Fibroblast of skin of back (primary cell): ENCODE measurements around the gene COL13A1.
A peak's percentile ranks its signal among the peaks of the same experiment; 100 is the strongest.

ENCODE experiments used
- DNase-seq: peaks from one replicate; pipeline ENCODE4 v3.0.0-alpha.2; 2013

COL13A1 gene

DNA sequence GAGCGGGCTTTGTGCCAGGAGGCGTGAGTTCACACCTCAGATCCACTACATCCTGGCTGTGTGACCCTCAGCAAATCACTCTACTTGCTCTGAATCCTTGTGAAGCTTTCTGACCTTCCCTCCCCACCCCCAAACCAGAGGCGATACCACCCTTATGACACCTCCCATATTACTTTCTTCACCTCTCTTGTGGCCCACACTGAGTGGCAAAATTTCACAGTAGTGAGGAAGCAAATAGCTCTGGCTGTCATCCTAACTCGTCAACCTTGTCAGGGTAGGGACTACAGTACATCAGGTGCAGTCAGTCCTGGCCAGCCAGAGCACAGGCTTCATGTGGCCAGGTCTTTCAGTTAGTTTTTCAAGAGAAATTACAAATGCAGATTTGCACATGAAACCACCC lies 19.1 kb downstream of the COL13A1 start:
- DNase-seq, result no peak

DNA sequence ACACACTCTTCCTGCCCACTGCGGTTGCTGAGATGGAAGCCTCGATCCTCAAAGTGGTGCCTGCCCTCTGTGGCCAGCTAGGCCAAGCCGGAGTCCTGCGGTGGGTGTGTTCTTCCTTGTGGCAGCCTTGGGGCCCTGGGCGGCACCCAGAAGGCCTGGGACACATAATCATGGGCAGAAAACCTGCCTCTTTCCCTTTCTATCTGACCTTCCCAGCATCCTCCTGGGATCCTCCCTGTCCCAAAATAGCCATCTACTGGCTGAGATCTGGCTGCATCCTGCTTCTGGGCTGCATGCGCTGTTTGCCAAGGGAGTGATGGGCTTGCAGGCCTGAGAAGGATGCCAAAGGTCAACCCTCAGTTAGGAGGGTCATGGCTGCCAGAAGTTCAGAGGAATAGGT lies 23.9 kb downstream of the COL13A1 start:
- no peak for DNase-seq

DNA sequence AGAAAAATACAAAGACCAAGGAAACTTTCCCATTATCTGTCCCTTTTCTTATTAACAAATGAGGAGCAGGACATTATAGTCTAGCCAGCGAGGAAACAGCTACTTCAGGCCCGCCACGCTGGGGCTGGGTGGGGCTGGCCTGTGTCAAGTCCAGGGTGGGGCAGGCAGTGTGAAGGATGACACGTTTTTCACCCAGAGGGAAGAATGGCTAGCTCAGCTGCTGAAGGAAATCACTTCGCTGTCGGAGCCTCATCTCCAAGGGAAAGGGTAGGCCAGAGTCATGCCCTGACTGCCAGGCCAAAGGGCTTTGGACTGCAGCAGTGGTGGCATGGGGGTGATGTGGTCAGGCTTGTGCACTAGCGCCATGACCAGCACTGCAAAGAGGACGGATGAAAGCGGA lies 24.4 kb downstream of the COL13A1 start:
- no peak for DNase-seq

DNA sequence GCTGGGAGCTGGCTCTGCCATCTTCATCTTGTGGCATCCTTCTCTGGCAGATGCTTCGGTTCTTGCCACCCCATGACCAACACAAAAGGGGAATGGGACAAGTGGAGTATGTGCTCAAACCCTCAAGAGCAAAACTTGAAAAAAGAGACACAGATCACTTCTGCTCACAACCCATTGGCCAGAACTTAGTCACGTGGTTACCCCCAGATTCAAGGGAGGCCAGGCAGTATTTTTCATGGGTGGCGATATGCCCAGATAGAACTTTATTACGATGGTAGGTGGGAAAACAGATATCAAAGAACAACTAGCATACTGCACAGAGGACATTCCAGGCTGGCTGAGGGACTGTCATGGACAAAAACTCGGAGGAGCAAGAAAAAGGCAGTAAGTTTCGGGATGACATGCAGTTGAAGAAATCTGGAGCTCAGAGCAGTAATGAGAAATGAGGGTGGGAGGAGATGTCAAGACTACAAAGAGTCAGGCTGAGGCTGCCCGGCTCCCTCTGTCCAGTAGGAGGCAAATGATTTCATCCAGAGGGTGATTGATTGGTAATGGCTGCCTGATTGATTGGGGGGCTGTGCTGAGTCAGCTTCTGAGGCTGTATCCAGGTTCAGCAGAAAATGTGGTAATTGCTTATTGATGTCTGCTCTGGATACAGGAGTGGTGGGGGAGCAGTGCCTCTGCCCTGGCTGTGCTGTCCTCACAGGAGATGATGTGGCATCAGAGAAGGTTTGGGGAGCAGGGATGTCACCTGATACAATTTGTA lies 25.3 kb downstream of the COL13A1 start:
- no peak for DNase-seq

DNA sequence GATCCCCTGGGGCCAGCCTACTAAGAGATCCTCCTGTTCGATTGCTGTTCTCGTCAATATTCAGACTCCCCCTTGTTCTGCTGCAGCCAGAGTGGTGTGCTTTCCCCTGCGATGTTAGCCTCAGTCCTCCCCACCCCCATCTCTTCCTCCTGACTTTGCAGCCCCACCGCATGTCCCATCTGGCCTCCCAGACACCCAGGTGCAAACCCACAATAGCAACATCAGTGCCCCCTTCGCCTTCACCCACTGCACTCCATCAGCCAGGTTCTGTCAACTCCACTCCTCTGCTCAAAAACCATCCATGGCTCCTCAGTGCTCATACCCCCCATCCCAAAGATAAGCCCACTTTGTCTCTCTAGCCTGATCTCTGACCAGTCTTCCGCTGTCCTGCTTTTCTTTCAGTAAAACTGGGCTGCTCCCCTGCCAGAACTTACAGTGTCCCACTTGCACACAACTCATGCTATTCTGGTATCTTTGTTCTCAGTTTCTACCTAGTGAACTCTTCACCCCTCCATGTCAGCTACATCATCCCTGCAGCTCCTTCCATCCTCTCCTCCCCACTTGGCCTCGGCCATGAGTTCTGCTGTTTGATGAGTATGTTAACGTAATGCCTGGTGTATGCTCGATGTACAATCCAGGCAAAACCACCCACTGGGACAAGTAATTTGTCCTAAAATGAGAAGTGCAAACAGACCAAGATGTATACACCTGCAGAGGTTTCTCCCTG lies 26.6 kb downstream of the COL13A1 start:
- DNase-seq, result no peak

DNA sequence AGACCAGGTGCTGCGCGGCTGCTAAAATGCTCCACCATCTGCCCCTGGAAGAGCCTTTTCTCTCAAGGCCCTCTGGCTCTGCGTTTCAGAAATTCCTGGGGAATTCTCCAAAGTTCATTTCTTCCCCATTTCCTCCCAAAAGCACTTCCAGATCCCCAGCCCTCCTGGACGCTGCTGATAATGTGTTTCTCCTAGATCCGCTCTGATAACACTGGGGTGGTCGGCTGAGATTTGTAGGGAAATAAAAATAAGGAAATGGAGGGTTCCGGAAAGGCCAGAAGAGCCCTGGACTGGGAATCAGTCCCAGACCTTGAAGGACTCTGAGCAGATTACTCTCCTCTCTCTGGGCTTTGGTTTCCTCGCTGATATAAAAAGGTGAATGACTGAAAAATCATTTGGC lies 28.1 kb downstream of the COL13A1 start:
- DNase-seq, result no peak

DNA sequence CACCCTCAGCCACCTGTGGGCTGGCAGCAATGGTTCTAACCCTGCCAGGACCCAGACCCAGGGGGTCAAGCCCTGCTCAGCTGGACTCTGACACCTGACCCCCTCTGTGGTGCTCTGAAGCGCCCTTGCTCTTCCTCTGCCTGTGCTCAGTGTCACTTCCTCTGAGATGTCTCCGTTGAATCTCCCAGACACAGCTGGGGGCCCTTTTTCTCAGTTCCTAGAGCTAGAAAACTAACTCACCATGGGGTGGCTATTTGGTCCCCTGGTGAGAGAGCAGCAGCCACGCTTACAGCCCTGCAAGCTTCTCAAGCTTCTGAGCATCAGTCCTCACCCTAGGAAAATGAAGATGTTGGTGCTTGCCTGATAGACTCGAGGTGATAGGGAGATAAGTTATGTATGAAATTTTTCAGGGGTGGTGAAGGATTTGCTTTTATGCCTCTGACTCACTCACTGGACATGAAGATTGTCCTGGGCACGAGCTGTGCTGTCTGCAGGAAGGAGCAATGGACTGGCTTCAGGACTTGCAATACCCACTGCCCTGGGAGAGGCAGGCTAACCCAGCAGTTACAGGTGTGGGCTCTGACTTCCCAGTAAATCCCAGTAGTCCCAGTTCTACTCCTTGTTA lies 29.6 kb downstream of the COL13A1 start:
- peak; percentile 48 for DNase-seq

DNA sequence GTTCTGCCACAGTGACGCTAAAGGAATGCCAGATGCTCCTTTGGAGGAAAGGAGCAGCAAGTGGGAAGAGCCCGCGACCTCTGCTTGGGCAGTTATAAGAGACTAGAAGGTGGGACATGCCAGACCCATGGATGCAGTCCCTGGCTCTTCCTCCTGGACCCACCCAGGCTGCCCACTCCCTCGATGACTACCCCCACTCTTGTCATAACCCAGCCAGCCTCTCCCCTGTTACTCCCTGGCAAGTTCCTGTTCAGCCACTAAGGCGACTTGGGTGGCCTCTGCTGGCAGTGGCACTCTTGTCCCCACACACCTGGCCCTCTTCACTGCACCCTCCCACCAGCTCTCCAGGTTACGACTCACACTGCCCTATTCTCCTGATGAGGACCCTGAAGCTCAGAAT lies 33.5 kb downstream of the COL13A1 start:
- no peak for DNase-seq

DNA sequence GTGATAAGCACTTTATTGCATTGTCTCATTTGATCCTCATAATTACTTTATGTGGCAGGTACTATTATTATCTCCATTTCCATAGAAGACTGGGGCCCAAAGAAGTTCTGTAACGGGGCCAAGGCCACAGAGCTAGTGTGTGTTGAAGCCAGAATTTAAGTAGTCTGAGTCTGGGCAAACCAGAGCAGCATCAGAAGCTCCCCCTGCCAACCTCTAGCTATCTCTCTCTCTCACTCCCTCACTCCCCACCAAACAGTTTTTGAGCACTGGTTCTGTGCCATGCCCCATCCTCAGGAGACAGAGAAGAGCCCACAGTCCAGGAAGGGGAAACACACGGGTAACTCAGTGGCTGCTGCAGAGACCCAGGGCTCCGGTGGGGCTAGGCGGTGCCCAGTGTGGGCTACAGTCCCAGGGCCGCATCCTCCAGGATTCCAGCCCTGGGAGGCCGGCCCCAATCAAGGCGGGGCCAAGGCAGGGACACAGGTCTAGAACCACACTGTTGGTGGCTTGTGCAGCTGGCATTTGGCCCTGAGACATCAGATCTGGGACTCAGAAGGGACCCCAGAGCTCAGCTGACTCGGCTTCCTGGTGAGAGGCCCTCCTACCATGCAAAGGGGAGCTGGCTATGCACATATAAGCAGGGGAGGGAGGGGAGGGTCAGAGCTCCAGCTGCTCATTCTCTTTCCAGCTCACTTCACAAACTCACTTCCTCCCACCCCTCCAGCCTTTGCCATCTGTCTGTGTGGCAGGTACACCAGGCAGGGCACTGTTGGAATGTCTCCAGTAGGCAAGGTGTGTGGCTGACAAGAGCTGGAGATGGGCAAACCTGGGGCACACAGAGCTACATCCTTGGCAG lies 34.4 kb downstream of the COL13A1 start:
- no peak for DNase-seq

DNA sequence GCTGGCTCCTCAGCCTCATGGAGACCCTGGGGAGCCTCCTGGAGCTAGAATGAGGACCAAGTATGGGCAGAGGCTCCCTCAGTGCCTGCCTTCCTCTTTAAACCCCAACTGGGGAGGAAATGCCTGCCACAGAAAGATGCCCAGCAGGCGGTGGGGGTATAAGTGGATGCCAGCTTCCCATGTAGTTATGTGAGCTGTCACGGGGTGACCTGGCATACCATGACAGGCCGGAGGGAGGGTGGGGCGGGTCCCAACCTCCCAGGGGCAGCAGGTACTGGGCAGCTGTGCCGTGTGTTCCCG lies 35.0 kb downstream of the COL13A1 start:
- no peak for DNase-seq

DNA sequence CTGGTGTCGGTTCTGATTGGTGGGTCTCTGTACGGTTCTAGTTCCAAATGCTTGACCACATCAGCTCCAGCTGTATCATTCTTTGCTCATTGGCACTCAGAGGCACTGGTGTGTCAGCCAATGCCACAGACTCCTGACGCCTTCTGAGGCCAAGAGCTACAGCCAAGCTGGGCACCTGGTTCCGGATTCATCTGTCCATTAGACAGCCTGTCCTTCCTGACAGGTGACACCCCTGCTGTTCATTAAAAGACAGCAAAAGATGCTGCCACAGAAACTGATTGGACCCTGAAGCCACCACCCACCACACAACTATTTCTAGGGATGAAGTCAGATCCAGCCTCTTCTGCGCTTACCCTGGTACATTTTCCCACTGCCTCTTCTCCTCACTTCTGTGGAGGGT lies 35.6 kb downstream of the COL13A1 start:
- DNase-seq, result no peak

DNA sequence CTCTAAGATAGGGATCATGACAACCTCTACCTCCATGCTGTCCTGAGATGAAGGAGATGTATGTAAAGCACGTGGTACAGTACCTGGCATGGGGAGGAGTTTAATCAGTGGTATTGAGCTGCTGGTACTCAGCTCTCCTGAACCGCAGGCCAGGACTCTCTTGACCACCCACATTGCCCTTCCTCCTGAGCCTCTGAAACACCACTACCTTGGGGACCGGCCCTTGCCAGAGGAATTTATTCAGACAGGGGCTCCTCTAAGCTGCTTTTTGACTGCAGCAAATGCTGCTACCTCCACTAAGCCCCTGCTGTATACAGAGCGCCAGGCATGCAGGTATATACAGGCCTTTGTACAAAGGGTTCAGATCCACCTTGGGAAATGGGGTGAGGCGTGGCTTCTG lies 36.7 kb downstream of the COL13A1 start:
- no peak for DNase-seq

DNA sequence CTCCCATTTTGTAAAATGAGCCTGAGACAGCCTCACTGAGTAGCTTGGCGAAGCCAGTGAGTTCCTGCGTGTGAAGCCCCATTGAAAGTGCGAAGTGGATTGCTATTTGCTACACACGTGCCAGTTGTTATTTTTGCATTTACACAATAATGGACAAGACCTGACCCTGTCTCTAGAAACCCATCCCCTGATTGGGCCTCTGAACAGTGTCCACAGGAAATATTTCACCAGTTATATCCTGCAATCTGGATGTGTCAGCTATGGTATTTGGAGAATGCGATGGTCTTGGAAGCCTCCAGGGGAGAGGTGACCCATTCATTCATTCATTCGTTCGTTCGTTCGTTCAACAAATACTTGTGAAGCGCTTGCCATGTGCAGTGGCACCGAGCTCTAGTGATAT lies 37.1 kb downstream of the COL13A1 start:
- peak; percentile 73 for DNase-seq

DNA sequence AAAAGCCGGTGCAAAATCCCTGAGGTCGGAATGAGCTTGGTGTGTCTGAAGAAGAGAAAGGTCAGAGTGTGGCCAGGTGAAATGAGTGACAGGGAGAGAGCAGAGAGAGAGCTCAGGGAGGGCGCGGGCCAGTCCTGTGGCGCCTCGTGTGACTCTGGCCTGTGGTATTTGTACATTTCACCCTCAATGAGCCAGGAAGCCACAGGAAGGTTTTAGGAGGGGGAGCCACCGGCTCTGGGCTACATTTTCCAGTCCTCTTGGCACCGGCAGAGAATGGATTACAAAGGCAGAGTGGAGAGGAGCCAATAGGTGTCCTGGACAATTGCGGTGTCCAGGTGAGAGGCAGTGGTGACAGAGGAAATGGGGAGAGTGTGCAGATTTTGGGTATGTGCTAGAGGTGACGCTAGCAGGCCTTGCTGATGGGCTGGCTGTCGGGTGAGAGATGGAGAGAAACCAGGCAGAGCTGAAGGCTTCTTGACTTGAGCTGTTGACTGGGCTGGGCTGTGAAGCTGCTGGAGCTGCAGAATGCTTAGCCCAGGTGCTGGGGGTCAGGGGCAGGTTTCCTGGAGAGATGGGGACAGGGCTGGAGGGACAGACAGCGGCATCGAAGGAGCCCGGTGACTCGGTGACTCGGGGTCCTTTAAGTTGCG lies 38.1 kb downstream of the COL13A1 start:
- peak; percentile 74 for DNase-seq

DNA sequence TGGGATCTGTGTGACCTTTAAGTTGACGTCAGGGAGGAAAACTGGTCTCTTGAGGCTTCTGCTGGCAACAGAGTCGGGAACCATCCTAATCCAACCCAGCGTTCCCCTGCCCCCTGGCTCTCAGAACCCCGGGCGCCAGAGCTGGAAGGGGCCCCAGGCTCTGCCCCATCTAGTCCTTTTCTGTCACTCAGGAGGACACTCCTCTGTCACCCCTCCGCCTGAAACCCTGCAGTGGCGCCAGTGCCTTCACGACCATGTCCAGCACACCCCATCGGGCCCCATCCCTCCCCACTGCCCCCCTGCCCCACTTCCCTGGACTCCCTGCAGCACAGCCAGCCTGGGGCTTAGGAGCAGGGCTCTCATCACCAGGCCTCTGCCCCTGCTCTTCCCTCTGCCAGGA lies 39.1 kb downstream of the COL13A1 start:
- no peak for DNase-seq

DNA sequence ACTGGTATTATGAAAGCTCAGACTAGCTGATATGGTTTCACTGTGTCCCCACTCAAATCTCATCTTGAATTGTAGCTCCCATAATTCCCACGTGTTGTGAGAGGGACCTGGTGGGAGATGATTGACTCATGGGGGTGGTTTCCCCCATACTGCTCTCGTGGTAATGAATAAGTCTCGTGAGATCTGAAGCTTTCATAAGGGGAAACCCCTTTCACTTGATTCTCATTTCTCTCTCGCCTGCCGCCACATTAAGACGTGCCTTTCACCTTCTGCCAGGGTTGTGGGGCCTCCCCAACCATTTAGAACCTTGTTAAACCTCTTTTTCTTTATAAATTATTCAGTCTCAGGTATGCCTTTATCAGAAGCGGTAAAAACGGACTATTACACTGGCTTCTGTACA lies 40.3 kb downstream of the COL13A1 start:
- no peak for DNase-seq

DNA sequence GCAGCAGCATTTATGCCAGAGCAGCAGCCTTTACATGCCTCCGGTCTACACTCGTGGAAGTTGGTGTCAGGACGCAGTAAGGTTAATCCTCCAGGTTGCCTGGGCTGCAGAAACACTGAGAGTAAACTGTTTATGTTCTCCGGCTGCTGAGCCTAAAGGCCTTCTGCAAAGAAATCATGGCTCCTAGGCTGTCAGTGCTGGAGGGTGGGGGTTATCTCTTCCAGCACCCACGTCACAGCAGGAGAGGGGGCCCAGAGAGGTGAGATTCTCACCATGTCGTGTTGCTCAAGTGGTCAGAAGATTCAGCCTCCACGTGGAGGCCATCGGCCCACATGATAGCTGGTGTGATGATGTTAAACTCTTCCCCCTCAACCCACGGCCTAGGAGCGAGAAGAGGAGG lies 41.2 kb downstream of the COL13A1 start:
- no peak for DNase-seq

DNA sequence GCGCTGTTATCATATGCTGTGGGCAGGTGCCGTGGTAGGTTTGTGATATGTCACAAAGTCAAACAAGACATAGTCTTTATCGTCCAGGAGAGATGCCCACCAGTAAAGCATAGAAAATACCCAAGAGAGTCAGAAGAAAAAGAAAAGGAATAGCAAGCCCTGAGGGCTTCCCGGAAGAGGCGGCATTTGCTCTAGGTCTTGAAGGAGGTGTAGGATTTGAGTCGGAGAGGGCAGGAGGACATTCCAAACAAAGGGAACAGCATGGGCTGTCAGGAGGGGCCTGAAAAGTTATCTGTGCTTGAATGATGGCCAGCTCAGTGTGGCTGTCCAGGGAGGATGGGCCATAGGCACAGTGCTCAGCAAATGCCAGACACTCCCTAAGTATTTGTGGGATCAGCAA lies 42.2 kb downstream of the COL13A1 start:
- no peak for DNase-seq

DNA sequence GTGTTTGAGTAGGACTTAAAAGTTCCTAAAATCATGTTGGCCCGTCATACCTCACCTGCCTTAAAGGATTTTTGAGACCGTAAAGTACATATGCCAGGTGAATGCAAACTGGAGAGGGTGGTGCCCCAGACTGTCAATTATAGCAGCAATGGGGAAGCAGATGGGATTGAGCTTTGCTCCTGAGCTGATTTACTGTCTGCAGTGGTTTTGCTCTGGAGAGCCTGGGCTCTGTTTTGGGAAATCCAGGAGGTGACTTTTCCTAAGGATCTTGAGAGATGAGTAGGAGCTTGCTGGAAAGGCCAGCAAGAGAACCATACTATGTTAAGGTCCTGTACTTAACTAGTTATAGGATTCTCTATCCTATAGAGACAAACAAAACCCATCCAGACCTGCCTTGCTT lies 43.0 kb downstream of the COL13A1 start:
- no peak for DNase-seq

DNA sequence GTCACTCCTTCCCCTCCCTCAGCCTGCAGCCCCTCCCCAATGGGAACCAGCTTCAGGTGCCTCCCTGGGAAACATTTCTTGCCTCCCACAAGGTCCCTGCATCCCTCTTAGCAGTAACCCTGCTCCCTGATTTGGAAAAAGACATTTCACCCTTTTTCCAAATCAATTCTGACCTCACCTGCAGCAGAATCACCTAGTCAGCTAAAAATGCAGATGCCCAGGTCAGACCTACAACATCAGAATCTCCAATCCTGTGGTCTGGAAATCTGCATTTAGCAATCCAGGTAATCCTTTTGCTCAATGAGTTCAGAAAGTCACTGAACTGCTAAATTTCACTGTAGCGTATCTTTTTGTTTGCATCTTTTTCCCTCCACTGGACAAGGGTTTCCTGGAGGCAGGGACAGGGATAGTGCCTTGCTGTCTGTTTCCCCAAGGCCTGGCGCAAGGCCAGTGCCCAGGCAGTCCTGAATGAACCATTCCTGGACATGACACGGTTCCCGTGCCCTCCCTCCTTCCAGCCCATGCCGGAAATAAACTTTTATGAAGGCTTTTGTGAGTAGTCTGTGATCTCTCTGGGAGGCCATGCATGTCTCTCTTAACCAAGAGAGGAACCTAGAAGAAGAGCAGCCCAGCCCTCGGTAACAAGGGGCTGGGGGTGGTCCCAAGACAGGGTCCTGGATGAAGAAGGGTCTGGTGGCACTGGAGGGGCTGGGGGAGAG lies 44.0 kb downstream of the COL13A1 start:
- DNase-seq, result peak; percentile 74

DNA sequence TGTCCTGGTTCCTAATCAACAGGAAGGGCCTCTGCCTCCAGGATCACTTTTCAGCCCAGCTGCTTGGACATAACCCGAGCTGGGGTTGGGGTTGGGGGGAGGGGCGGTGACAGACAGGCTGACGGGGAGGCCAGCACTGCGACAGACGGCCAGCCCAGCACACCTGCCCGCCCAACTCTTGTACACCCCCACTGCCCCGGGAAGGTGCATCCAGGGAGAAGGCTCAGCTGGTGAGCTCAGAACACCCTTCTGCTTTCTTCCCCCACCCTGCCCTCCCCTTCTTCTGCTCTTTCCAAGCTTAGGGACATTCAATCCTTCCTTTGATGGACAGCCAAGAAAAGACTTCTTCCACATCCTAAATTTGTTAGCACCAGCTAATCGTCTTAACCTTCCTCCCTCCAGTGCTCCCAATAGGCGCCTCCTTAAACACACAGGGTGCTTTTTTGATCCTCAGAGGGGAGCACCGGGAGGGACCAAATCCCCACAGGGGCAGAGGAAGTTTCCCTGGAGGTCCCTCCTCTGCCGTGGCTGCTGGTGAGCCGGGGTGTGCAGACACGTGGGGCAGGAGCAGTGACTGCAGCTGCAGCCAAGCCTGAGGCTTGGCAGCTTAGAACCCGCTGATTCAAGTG lies 44.7 kb downstream of the COL13A1 start:
- DNase-seq, result no peak
